Adrenal gland (tissue), 5 donors: ENCODE data around the gene LDB3.

Source experiments
- POLR2A ChIP-seq, 2 donors: fragments of 450-650 bp; IDR thresholded peaks; one replicate each; pipeline ENCODE4 v1.6.1; 2017; ENCODE audit warnings: antibody characterized with exemption in 2 of 2, mild to moderate bottlenecking in 2 of 2, moderate library complexity in 1 of 2
- TF ChIP-seq, protein P1 (sequence below), 6 experiments: fragments of 450-650 bp in 4 of 6; fragments of 200-600 bp in 2 of 6; sonication (generic) in 1 of 6; IDR thresholded peaks; 1 replicate in 5 of 6; 2 replicates in 1 of 6; pipeline versions ENCODE4 v1.5.1 to v1.8.0; 2016 to 2021; ENCODE audit warnings: antibody characterized with exemption in 6 of 6, mild to moderate bottlenecking in 2 of 6, moderate library complexity in 1 of 6
- donor health status: DM: no; HTN: no; CAD: no.

DNA sequence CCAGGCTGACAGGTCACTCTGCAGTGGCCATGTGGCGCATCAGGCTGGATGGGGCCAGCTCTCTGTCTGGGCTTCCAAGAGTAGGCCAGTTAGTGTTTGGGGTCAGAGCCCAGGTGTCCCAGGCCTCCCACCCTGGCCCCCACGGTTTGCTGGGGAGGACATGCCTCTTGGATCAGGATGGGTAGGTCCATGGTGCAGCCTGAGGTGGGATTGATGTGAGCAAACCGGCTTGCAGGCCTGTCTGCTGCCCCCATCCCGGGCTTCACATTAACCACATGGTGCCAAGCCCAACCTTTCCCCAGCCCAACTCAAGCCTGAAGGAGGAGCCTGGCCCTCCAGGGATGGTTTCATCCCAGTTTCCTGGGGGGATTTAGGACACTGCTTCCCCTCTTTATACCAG is 39.2 kb downstream of the LDB3 start:
- TF ChIP-seq, protein P1, sequence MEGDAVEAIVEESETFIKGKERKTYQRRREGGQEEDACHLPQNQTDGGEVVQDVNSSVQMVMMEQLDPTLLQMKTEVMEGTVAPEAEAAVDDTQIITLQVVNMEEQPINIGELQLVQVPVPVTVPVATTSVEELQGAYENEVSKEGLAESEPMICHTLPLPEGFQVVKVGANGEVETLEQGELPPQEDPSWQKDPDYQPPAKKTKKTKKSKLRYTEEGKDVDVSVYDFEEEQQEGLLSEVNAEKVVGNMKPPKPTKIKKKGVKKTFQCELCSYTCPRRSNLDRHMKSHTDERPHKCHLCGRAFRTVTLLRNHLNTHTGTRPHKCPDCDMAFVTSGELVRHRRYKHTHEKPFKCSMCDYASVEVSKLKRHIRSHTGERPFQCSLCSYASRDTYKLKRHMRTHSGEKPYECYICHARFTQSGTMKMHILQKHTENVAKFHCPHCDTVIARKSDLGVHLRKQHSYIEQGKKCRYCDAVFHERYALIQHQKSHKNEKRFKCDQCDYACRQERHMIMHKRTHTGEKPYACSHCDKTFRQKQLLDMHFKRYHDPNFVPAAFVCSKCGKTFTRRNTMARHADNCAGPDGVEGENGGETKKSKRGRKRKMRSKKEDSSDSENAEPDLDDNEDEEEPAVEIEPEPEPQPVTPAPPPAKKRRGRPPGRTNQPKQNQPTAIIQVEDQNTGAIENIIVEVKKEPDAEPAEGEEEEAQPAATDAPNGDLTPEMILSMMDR (IDR thresholded peaks at IDR 0.05): no peak
- no peak for TF ChIP-seq POLR2A (IDR thresholded peaks at IDR 0.05)
